Nephron (organoid): ENCODE data around the gene CDC16.

Experiments used
- H3K27ac Mint-ChIP-seq, 3 experiments: 2 replicates each; pipeline ENCODE4 v1.8.0; 2020; ENCODE audit warnings: mixed read lengths in 3 of 3, mild to moderate bottlenecking in 2 of 3, moderate library complexity in 1 of 3
- H3K27me3 Mint-ChIP-seq: 2 replicates; pipeline ENCODE4 v1.8.0; 2021; ENCODE audit warnings: low read depth, mild to moderate bottlenecking, moderate library complexity, mixed read lengths
- H3K36me3 Mint-ChIP-seq: 2 replicates; pipeline ENCODE4 v1.8.0; 2020; ENCODE audit warnings: low read depth, mixed read lengths
- H3K4me1 Mint-ChIP-seq: 2 replicates; pipeline ENCODE4 v1.8.0; 2020; ENCODE audit warnings: mixed read lengths
- H3K4me3 Mint-ChIP-seq, 3 experiments: 2 replicates each; pipeline ENCODE4 v1.8.0; 2020; ENCODE audit warnings: mild to moderate bottlenecking in 3 of 3, mixed read lengths in 3 of 3, moderate library complexity in 2 of 3
- H3K9me3 Mint-ChIP-seq: 2 replicates; pipeline ENCODE4 v1.8.0; 2020; ENCODE audit warnings: mixed read lengths
- CTCF ChIP-seq, 3 experiments: fragments of 200-600 bp; sonication (generic); IDR thresholded peaks; one replicate each; pipeline ENCODE4 v1.5.0; 2021; ENCODE audit warnings: antibody characterized with exemption in 3 of 3; ENCODE audit not compliant: unreplicated experiment in 3 of 3

CDC16 gene

GRCh38 chr13:114281351-114282040 is 46.8 kb downstream of the CDC16 start, which contains the start of gene UPF3A:
Gene UPF3A (plus strand): TSS chr13:114281601. CDS start chr13:114281640, 39 bp downstream.
- Mint-ChIP-seq H3K27me3 (no peaks in the 10 kb centered on the region), H3K36me3 (peaks cover 39% of the 10 kb centered on the region), H3K27ac (peak within 1 kb of the TSS; percentile 100), H3K4me1 (peaks cover 32% of the 10 kb centered on the region), H3K4me3 (peak within 1 kb of the TSS; percentile 85 to 98 (median 94)), H3K9me3 (no peaks in the 10 kb centered on the region)
- no peak for TF ChIP-seq CTCF (IDR thresholded peaks at IDR 0.05; ENCODE audit: unreplicated experiment in 3 of 3)

- H3K4me1 Mint-ChIP-seq = peaks cover 32% of the 10 kb centered on the region
- H3K36me3 Mint-ChIP-seq = peaks cover 45% of the 10 kb centered on the region
- TF ChIP-seq CTCF (IDR thresholded peaks at IDR 0.05; ENCODE audit: unreplicated experiment in 3 of 3) = no peak
- H3K4me3 Mint-ChIP-seq = peak overlapping the region; percentile 85 to 98 (median 94)
- H3K9me3 Mint-ChIP-seq = no peaks in the 10 kb centered on the region
- peak overlapping the region; percentile 100 for H3K27ac Mint-ChIP-seq
- no peaks in the 10 kb centered on the region for H3K27me3 Mint-ChIP-seq
These were observed 47.5 kb downstream of the CDC16 start for GRCh38 chr13:114282041-114282670.

- Mint-ChIP-seq H3K27ac (peak overlapping the region; percentile 39 to 72 (median 70)), H3K36me3 (peaks cover 51% of the 10 kb centered on the region), H3K9me3 (no peaks in the 10 kb centered on the region), H3K4me3 (peak overlapping the region; percentile 72 to 80 (median 79)), H3K27me3 (no peaks in the 10 kb centered on the region), H3K4me1 (peaks cover 32% of the 10 kb centered on the region)
- TF ChIP-seq CTCF (IDR thresholded peaks at IDR 0.05; ENCODE audit: unreplicated experiment in 3 of 3) = no peak
These were observed 48.9 kb downstream of the CDC16 start for GRCh38 chr13:114283576-114283975.

GRCh38 chr13:114284680-114285079 is 50.0 kb downstream of the CDC16 start:
- Mint-ChIP-seq H3K27me3 (no peaks in the 10 kb centered on the region), H3K4me3 (peak overlapping the region; percentile 64 to 77 (median 71)), H3K27ac (peak overlapping the region in 2 of 3 experiments; percentile 65 to 80), H3K9me3 (no peaks in the 10 kb centered on the region), H3K36me3 (peaks cover 59% of the 10 kb centered on the region), H3K4me1 (peaks cover 29% of the 10 kb centered on the region)
- TF ChIP-seq CTCF (IDR thresholded peaks at IDR 0.05; ENCODE audit: unreplicated experiment in 3 of 3) = no peak

- peak overlapping the region; percentile 17 to 77 (median 34) for H3K4me3 Mint-ChIP-seq
- peaks cover 65% of the 10 kb centered on the region for H3K36me3 Mint-ChIP-seq
- no peak for TF ChIP-seq CTCF (IDR thresholded peaks at IDR 0.05; ENCODE audit: unreplicated experiment in 3 of 3)
- H3K27me3 Mint-ChIP-seq = no peaks in the 10 kb centered on the region
- H3K4me1 Mint-ChIP-seq = peaks cover 23% of the 10 kb centered on the region
- no peaks in the 10 kb centered on the region for H3K9me3 Mint-ChIP-seq
- H3K27ac Mint-ChIP-seq = peak overlapping the region in 2 of 3 experiments; percentile 65 to 80
These were observed 50.6 kb downstream of the CDC16 start for GRCh38 chr13:114285166-114285808.
